Measurements from ENCODE around the gene U2AF2. TPM values are rescaled to one million over a fixed set of nuclear protein-coding genes. Genes with fewer than 3 reads are reported as not detected.

The U2AF2 gene
- total RNA-seq, 3 donors from 2014 or later (not counting 1 experiment from before 2014, with no cell fraction given): 304 to 322 (median 321) TPM

GRCh38 chr19:55611300-55611982 is 43.4 kb upstream of the U2AF2 start:
- Mint-ChIP-seq H3K9me3 (no peaks in the 10 kb centered on the region), H3K4me3 (no peak overlapping the region), H3K36me3 (no peaks in the 10 kb centered on the region), H3K27ac (peak overlapping the region in 1 of 2 donors; percentile 42), H3K4me1 (peaks cover 31 to 57% of the 10 kb centered on the region in 2 donors), H3K27me3 (ENCODE audit: low read depth in 2 of 2) (no peaks in the 10 kb centered on the region)
- TF ChIP-seq CTCF (IDR thresholded peaks at IDR 0.05): no peak
- H3K4me1 ChIP-seq (ENCODE audit: control insufficient read depth, insufficient read depth, low read length): peaks cover 14% of the 10 kb centered on the region
- ATAC-seq (no peak), DNase-seq (no peak)
- H3K36me3 ChIP-seq (ENCODE audit: control insufficient read depth, insufficient read depth, low read length): peaks cover 2% of the 10 kb centered on the region
- H3K9me3 ChIP-seq (ENCODE audit: control insufficient read depth, insufficient read depth, low read length): no peaks in the 10 kb centered on the region
- intact Hi-C loops (cut with micrococcal nuclease): no loop called here
- no peak overlapping the region for H3K27ac ChIP-seq (ENCODE audit: low read length)
- 87% methylated on average over 13 of the region's 15 CpGs for WGBS (ENCODE audit: insufficient coverage)
- H3K27me3 ChIP-seq (ENCODE audit: control insufficient read depth, insufficient read depth, low read length): no peaks in the 10 kb centered on the region
- no peak overlapping the region for H3K4me3 ChIP-seq (ENCODE audit: low read length)

GRCh38 chr19:55611983-55612645 is 42.7 kb upstream of the U2AF2 start:
- no peak overlapping the region for H3K27ac ChIP-seq (ENCODE audit: low read length)
- H3K27me3 ChIP-seq (ENCODE audit: control insufficient read depth, insufficient read depth, low read length): no peaks in the 10 kb centered on the region
- H3K36me3 ChIP-seq (ENCODE audit: control insufficient read depth, insufficient read depth, low read length): peaks cover 7% of the 10 kb centered on the region
- 80% methylated on average over 3 of the region's 3 CpGs for WGBS (ENCODE audit: insufficient coverage)
- Mint-ChIP-seq H3K4me3 (no peak overlapping the region), H3K36me3 (no peaks in the 10 kb centered on the region), H3K27me3 (ENCODE audit: low read depth in 2 of 2) (no peaks in the 10 kb centered on the region), H3K27ac (peak overlapping the region; percentile 53 to 67), H3K9me3 (no peaks in the 10 kb centered on the region), H3K4me1 (peaks cover 24 to 51% of the 10 kb centered on the region in 2 donors)
- peaks cover 8% of the 10 kb centered on the region for H3K4me1 ChIP-seq (ENCODE audit: control insufficient read depth, insufficient read depth, low read length)
- H3K9me3 ChIP-seq (ENCODE audit: control insufficient read depth, insufficient read depth, low read length): no peaks in the 10 kb centered on the region
- intact Hi-C loops (cut with micrococcal nuclease): no loop called here
- DNase-seq: no peak
- peak in 1 of 3 donors; percentile 10 for ATAC-seq
- H3K4me3 ChIP-seq (ENCODE audit: low read length): no peak overlapping the region
- TF ChIP-seq CTCF (IDR thresholded peaks at IDR 0.05): no peak

DNA sequence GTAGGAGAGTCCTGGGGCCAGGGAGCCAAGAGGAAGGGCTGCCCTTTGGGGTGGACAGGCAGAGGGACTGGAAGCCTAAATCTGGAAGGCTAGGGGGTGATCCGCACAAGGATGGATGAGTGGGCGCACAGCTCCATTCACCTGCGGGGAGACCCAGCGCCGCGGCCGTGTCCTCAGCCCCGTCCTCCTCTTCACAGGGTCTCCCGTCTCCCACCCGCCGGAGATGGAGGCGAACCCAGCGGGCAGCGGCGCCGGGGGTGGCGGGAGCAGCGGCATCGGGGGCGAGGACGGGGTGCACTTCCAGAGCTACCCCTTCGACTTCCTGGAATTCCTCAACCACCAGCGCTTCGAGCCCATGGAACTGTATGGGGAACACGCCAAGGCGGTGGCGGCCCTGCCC is 41.4 kb upstream of the U2AF2 start:
- Mint-ChIP-seq H3K4me1 (peaks cover 14 to 39% of the 10 kb centered on the region in 2 donors), H3K36me3 (no peaks in the 10 kb centered on the region), H3K27ac (no peak overlapping the region), H3K27me3 (ENCODE audit: low read depth in 2 of 2) (no peaks in the 10 kb centered on the region), H3K4me3 (no peak overlapping the region), H3K9me3 (no peaks in the 10 kb centered on the region)
- WGBS (ENCODE audit: insufficient coverage): 96% methylated on average over 27 of the region's 27 CpGs
- Histone ChIP-seq H3K4me1 (ENCODE audit: control insufficient read depth, insufficient read depth, low read length) (peaks cover 9% of the 10 kb centered on the region), H3K9me3 (ENCODE audit: control insufficient read depth, insufficient read depth, low read length) (no peaks in the 10 kb centered on the region), H3K4me3 (ENCODE audit: low read length) (no peak overlapping the region), H3K27ac (ENCODE audit: low read length) (no peak overlapping the region), H3K36me3 (ENCODE audit: control insufficient read depth, insufficient read depth, low read length) (peaks cover 13% of the 10 kb centered on the region), H3K27me3 (ENCODE audit: control insufficient read depth, insufficient read depth, low read length) (no peaks in the 10 kb centered on the region)
- ATAC-seq (no peak), DNase-seq (no peak)
- intact Hi-C loops (cut with micrococcal nuclease): no loop called here
- TF ChIP-seq CTCF (IDR thresholded peaks at IDR 0.05): no peak

Measured in natural killer cell (primary cell).